ENCODE measurements around the gene NCMAP. TPM values are rescaled to one million over a fixed set of nuclear protein-coding genes. Genes with fewer than 3 reads are reported as not detected.
"Not testable (repeated sequence)": the region's sequence is repeated elsewhere in the genome, so short reads cannot be mapped to it uniquely, and the experiment has no call there.

The NCMAP gene
- total RNA-seq, 2 donors from 2014 or later: 0.16 to 0.22 TPM

DNA sequence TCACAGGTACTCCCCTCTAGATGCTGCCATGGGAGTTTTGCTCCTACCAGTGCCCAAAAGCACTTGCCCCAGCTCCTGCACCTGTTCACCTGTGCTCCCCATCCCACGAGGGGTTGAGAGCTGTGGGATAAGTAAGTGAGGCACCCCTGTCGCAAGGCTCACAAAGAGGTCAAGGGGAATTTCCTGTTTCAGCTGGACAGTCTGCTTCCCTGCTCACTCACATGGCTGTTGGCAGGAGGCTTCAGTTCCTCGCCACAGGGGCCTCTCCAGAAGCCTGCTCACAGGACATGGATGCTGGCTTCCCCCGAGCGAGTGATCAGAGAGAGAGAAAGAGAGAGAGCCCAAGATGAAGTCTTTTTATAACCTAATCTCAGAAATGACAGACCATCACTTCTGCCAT lies 8.7 kb upstream of the NCMAP start:
- no peaks in the 10 kb centered on the region for H3K27me3 ChIP-seq
- no peak for DNase-seq (ENCODE audit: low spot score)
- no peak overlapping the region for H3K27ac ChIP-seq
- no peaks in the 10 kb centered on the region for H3K9me3 ChIP-seq
- no peak overlapping the region for H3K4me3 ChIP-seq
- no peaks in the 10 kb centered on the region for H3K36me3 ChIP-seq
- H3K4me1 ChIP-seq: no peaks in the 10 kb centered on the region
- TF ChIP-seq, protein P1, sequence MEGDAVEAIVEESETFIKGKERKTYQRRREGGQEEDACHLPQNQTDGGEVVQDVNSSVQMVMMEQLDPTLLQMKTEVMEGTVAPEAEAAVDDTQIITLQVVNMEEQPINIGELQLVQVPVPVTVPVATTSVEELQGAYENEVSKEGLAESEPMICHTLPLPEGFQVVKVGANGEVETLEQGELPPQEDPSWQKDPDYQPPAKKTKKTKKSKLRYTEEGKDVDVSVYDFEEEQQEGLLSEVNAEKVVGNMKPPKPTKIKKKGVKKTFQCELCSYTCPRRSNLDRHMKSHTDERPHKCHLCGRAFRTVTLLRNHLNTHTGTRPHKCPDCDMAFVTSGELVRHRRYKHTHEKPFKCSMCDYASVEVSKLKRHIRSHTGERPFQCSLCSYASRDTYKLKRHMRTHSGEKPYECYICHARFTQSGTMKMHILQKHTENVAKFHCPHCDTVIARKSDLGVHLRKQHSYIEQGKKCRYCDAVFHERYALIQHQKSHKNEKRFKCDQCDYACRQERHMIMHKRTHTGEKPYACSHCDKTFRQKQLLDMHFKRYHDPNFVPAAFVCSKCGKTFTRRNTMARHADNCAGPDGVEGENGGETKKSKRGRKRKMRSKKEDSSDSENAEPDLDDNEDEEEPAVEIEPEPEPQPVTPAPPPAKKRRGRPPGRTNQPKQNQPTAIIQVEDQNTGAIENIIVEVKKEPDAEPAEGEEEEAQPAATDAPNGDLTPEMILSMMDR (IDR thresholded peaks at IDR 0.05): no peak

DNA sequence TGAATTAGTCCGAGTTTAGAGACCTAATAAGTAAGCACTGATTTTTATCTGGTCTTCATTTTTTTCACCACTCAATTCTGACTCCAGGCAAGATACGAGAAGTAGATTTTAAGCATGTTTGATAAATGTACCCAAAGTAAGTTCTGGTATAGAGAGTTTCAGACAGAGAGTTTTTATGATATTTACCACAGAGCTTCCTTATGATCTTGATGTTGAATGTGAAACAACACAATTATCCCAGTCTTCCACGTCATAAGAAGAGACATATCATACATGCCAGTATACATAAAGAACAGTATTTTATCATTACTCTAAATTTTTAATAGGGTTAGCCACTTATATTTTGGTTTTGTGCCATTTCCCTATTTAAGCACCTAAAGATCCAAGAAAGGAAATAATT lies 7.8 kb upstream of the NCMAP start:
- H3K4me3 ChIP-seq: no peak overlapping the region
- DNase-seq (ENCODE audit: low spot score): no peak
- no peaks in the 10 kb centered on the region for H3K4me1 ChIP-seq
- no peaks in the 10 kb centered on the region for H3K27me3 ChIP-seq
- H3K9me3 ChIP-seq: no peaks in the 10 kb centered on the region
- no peak overlapping the region for H3K27ac ChIP-seq
- TF ChIP-seq, protein P1 (IDR thresholded peaks at IDR 0.05): no peak
- no peaks in the 10 kb centered on the region for H3K36me3 ChIP-seq

- H3K4me3 ChIP-seq; H3K36me3 ChIP-seq; H3K27ac ChIP-seq; H3K4me1 ChIP-seq; H3K9me3 ChIP-seq; DNase-seq (ENCODE audit: low spot score); H3K27me3 ChIP-seq: not testable (repeated sequence)
Measured at GRCh38 chr1:24549210-24549609, 6.7 kb upstream of the NCMAP start.

GRCh38 chr1:24551290-24551959 lies 4.5 kb upstream of the NCMAP start:
- DNase-seq (ENCODE audit: low spot score): no peak
- Histone ChIP-seq H3K27me3 (no peaks in the 10 kb centered on the region), H3K27ac (no peak overlapping the region), H3K36me3 (no peaks in the 10 kb centered on the region), H3K4me1 (peaks cover 0 to 8% of the 10 kb centered on the region in 2 donors), H3K9me3 (no peaks in the 10 kb centered on the region), H3K4me3 (no peak overlapping the region)
- TF ChIP-seq, protein P1 (IDR thresholded peaks at IDR 0.05): no peak

GRCh38 chr1:24551960-24552571 lies 3.8 kb upstream of the NCMAP start:
- peaks cover 0 to 8% of the 10 kb centered on the region in 2 donors for H3K4me1 ChIP-seq
- H3K9me3 ChIP-seq: no peaks in the 10 kb centered on the region
- TF ChIP-seq, protein P1 (IDR thresholded peaks at IDR 0.05): no peak
- no peak for DNase-seq (ENCODE audit: low spot score)
- no peaks in the 10 kb centered on the region for H3K36me3 ChIP-seq
- H3K4me3 ChIP-seq: no peak overlapping the region
- no peak overlapping the region for H3K27ac ChIP-seq
- no peaks in the 10 kb centered on the region for H3K27me3 ChIP-seq

DNA sequence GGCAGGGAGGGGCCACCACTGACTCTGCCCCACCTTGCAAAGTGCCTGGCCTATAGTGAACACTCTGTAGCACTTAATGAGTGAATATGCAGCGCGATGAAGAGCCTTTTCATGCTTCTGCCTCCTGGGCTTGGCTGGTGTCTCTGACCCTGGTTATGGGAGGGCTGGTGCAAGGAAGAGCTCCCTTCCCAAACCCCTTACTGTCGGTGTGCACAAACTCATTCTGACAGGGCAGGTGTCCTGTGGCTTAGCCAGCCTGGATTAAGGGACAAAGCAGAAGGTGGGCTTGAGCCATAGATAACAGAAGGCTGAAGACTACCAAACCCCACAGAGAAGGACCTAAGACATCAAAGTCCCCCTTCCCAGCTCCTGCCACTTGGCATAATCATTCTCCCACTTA lies 2.0 kb upstream of the NCMAP start:
- no peak overlapping the region for H3K4me3 ChIP-seq
- H3K4me1 ChIP-seq: peaks cover 0 to 8% of the 10 kb centered on the region in 2 donors
- TF ChIP-seq, protein P1 (IDR thresholded peaks at IDR 0.05): no peak
- DNase-seq (ENCODE audit: low spot score): no peak
- H3K9me3 ChIP-seq: no peaks in the 10 kb centered on the region
- no peak overlapping the region for H3K27ac ChIP-seq
- H3K36me3 ChIP-seq: no peaks in the 10 kb centered on the region
- H3K27me3 ChIP-seq: no peaks in the 10 kb centered on the region

Measured in right atrium auricular region (tissue), 2 donors.